Measurements from ENCODE around the gene ZNF678. TPM values are rescaled to one million over a fixed set of nuclear protein-coding genes. Genes with fewer than 3 reads are reported as not detected.

ZNF678 gene
- total and polyA plus RNA-seq, 2 of the 4 experiments (the other 2 are of a cell fraction) = 1.3 to 4.8 TPM

GRCh38 chr1:227563324-227564201, at the start of gene ZNF678 (continued):
- no peak for TF ChIP-seq USF2 (IDR thresholded peaks at IDR 0.05; ENCODE audit: low read depth, low read length)
- no peak for TF ChIP-seq NFE2L2 (IDR thresholded peaks at IDR 0.05; ENCODE audit: low read depth, low read length)
- peak; percentile 74 for TF ChIP-seq POLR2A (IDR thresholded peaks at IDR 0.05; ENCODE audit: low read depth, low read length)
- TF ChIP-seq FOS (IDR thresholded peaks at IDR 0.05; ENCODE audit: low read depth, low read length) = 0 out of 2 replicates have a peak, but pooled peaks have one; percentile 28
- TF ChIP-seq MAZ (IDR thresholded peaks at IDR 0.05; ENCODE audit: borderline replicate concordance, low read depth, low read length) = no peak

- no peak overlapping the region for H3K4ac ChIP-seq (ENCODE audit: low read depth, low read length)
- H3K9me1 ChIP-seq (ENCODE audit: insufficient read depth, low read length) = no peaks in the 10 kb centered on the region
- H2AK5ac ChIP-seq (ENCODE audit: low read depth, low read length) = no peak overlapping the region
- no peak overlapping the region for H3K4me2 ChIP-seq (ENCODE audit: low read depth, low read length)
- no peak overlapping the region for H3K4me3 ChIP-seq (ENCODE audit: insufficient read depth, low read depth, low read length)
- no TSS peak for BruUV-seq (replicated peaks)
- no peak overlapping the region for H2BK5ac ChIP-seq (ENCODE audit: low read depth, low read length, poor library complexity, severe bottlenecking)
- H3K18ac ChIP-seq (ENCODE audit: low read depth, low read length) = no peak overlapping the region
- dilution Hi-C loops (cut with HindIII; ENCODE audit: low sequenced_read_pairs, unreplicated experiment) = no loop called here
- H3K79me1 ChIP-seq (ENCODE audit: low read depth in 1 of 2, low read length in 2 of 2) = no peaks in the 10 kb centered on the region
- no peak for ATAC-seq (ENCODE audit: low read depth)
- H3K27ac ChIP-seq (ENCODE audit: insufficient read depth, low read length) = no peak overlapping the region
- no peak overlapping the region for H4K91ac ChIP-seq (ENCODE audit: insufficient read depth, low read depth, low read length)
- no peak overlapping the region for H4K5ac ChIP-seq (ENCODE audit: low read depth, low read length)
- ChIA-PET CTCF (no interaction called here), POLR2A (ENCODE audit: unreplicated experiment) (no interaction called here)
- in situ Hi-C loops (cut with MboI; ENCODE audit: low sequenced_read_pairs) = no loop called here
- H4K20me1 ChIP-seq (ENCODE audit: insufficient read depth, low read length) = no peaks in the 10 kb centered on the region
- H2AK9ac ChIP-seq (replicated peaks; ENCODE audit: low read depth, low read length, poor library complexity) = no peak overlapping the region
- no peaks in the 10 kb centered on the region for H3K4me1 ChIP-seq (ENCODE audit: control insufficient read depth, insufficient read depth, low read length)
- WGBS, 2 experiments (ENCODE audit: extremely low coverage in 2 of 2, insufficient read length in 1 of 2) = 40% methylated on average over 2 of the region's 4 CpGs; no CpG with 5 or more reads in 1 of the 2 experiments
- intact Hi-C loops (cut with micrococcal nuclease) = no loop called here
- H3K9me3 ChIP-seq (ENCODE audit: control insufficient read depth, insufficient read depth, low read length) = 0 out of 2 replicates have a peak, but pooled peaks cover 2% of the 10 kb centered on the region
- DNase-seq = no peak
- no peak overlapping the region for H3K23ac ChIP-seq (ENCODE audit: low read depth, low read length)
- no peak overlapping the region for H2BK120ac ChIP-seq (ENCODE audit: low read depth, low read length)
- H3K36me3 ChIP-seq (ENCODE audit: control insufficient read depth, insufficient read depth, low read length) = no peaks in the 10 kb centered on the region
- no peaks in the 10 kb centered on the region for H3K27me3 ChIP-seq (ENCODE audit: control insufficient read depth, insufficient read depth, low read length)
- H2BK20ac ChIP-seq (ENCODE audit: low read depth, low read length) = no peak overlapping the region
- no peak overlapping the region for H4K8ac ChIP-seq (ENCODE audit: low read depth in 2 of 2, low read length in 2 of 2)
- no peak overlapping the region for H3K14ac ChIP-seq (replicated peaks; ENCODE audit: low read depth, low read length)
- no peak overlapping the region for H3K9ac ChIP-seq (ENCODE audit: low read depth, low read length)
- no peak overlapping the region for H3K56ac ChIP-seq (ENCODE audit: extremely low read depth, insufficient read depth, low read length)
- H2AFZ ChIP-seq (replicated peaks; ENCODE audit: low read length, poor library complexity) = no peak overlapping the region
- no peak overlapping the region for H2BK15ac ChIP-seq (ENCODE audit: low read depth, low read length)
- TF ChIP-seq FOS (IDR thresholded peaks at IDR 0.05; ENCODE audit: low read depth, low read length) (no peak), BHLHE40 (IDR thresholded peaks at IDR 0.05; ENCODE audit: low read depth, low read length) (no peak), RCOR1 (IDR thresholded peaks at IDR 0.05; ENCODE audit: insufficient replicate concordance, low read length) (no peak), CEBPB (IDR thresholded peaks at IDR 0.05; ENCODE audit: low read depth, low read length) (no peak), USF2 (IDR thresholded peaks at IDR 0.05; ENCODE audit: low read depth, low read length) (no peak), ELK1 (IDR thresholded peaks at IDR 0.05; ENCODE audit: borderline replicate concordance, low read depth, low read length) (no peak), POLR2A (IDR thresholded peaks at IDR 0.05; ENCODE audit: low read depth, low read length) (no peak), MXI1 (IDR thresholded peaks at IDR 0.05; ENCODE audit: borderline replicate concordance, low read depth, low read length) (no peak), RAD21 (IDR thresholded peaks at IDR 0.05; ENCODE audit: low read length) (no peak), SMC3 (IDR thresholded peaks at IDR 0.05; ENCODE audit: low read depth, low read length) (no peak)
These were observed 44.5 kb upstream of the ZNF678 start for GRCh38 chr1:227518876-227519275.
